ENCODE measurements around the gene GMPPA. TPM values are rescaled to one million over a fixed set of nuclear protein-coding genes. Genes with fewer than 3 reads are reported as not detected.

The GMPPA gene
- total and polyA plus RNA-seq, 9 of the 15 experiments (the other 6 are each of a cell fraction or from before 2014, with no cell fraction given) = 7.0 to 101 (median 66.7) TPM

DNA sequence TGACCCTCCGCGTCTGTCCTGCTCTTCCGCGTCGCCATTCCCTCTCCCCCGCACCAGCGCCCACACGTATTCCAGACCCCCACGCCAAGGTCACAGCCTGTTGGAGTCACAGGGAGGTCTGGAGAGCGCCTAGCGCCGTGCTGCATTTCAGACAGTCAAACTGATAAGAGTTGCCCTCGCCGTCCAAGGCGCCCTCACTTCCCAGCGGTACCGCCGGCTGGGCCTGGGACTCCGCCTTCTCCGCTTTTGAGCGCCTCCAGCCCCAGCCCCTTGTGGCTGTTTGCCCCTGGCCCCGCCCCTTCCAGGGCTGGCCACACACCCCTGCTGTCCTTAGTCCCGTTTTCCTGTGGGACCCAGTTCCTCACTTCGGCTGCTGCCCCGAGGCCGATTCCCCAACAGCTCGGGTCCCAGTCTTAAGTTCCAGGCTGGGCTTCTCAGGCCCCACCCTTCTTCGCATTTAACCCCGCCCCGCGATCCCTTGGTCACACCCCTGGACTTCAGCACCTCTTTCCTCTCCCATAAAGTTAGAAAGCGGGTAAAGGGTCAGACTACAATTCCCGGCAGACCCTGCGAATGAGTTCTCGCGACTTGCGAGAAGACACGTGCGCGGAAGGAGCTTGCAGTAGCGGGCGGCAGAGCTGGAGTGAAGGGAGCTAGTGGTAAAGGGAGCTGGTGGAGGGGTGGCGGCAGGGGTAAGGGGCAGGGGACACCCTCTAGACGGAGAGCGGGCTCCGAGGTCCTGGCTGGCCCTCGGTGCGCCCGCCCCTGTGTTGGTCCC, at the start of gene GMPPA (continued):
- TF ChIP-seq KLF10 (CRISPR knock-in tag; IDR thresholded peaks at IDR 0.05) (no peak), ATF1 (CRISPR knock-in tag; IDR thresholded peaks at IDR 0.05) (no peak), ATF1 (tag; IDR thresholded peaks at IDR 0.05) (peak; percentile 67), ZEB2 (IDR thresholded peaks at IDR 0.05) (no peak)

DNA sequence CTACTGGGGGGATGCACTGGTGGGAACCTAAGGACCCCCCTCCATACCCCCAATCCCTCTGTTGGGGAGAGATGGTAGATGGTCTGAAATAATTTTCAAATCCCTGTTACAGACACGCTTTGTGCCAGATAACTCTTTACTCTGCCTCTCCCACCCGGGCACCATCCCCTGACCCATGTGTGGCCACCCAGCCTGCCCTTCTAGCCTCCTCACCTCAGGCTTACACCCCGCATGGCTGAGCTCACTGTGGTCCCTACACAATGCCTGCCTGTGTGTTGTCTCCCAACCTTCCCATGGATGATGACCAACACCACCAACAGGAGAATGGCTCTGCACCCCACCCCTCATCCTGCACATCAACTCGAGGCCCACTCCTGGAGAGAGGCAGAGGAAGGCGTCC, 49.1 kb upstream of the GMPPA start:
- Histone ChIP-seq H2AFZ (ENCODE audit: low read depth, low read length) (no peak overlapping the region), H3K4me2 (ENCODE audit: insufficient read depth, low read length) (no peak overlapping the region), H4K20me1 (replicated peaks; ENCODE audit: control insufficient read depth, insufficient read depth, low read length) (no peaks in the 10 kb centered on the region), H3K9ac (ENCODE audit: insufficient read depth in 1 of 2, low read depth in 2 of 2, low read length in 2 of 2) (no peak overlapping the region), H3K79me2 (ENCODE audit: control insufficient read depth, insufficient read depth, low read length) (no peaks in the 10 kb centered on the region), H3K4me1 (replicated peaks in 1 of 2; ENCODE audit: control insufficient read depth in 2 of 2, insufficient read depth in 2 of 2, low read length in 2 of 2) (peaks cover 12 to 28% of the 10 kb centered on the region in 2 experiments; a peak in 4 of 5 replicates), H3K36me3 (ENCODE audit: control insufficient read depth, insufficient read depth, low read length) (no peaks in the 10 kb centered on the region), H3K9me1 (ENCODE audit: control insufficient read depth, insufficient read depth, low read length) (no peaks in the 10 kb centered on the region), H3K9me3 (replicated peaks; ENCODE audit: control insufficient read depth, insufficient read depth, low read depth, low read length) (no peaks in the 10 kb centered on the region), H3K27me3 (ENCODE audit: control insufficient read depth in 2 of 2, insufficient read depth in 2 of 2, low read length in 2 of 2) (no peaks in the 10 kb centered on the region), H3K4me3 (no peak overlapping the region), H3K27ac (ENCODE audit: extremely low read depth, low read depth, low read length) (no peak overlapping the region)
- intact Hi-C loops (cut with micrococcal nuclease) = no loop called here
- 5% methylated on average over 2 of the region's 5 CpGs for WGBS (ENCODE audit: insufficient coverage, low coverage, missing lambda C conversion rate)
- ChIA-PET POLR2A (interaction anchor here (1.2 kb wide), 1 partner anchor 12 kb away, joined by 3 read pairs; no protein-coding TSS in a partner anchor), CTCF (ENCODE audit: low intra/inter-chr PET ratio) (no interaction called here)
- in situ Hi-C loops (cut with MboI) = no loop called here
- ATAC-seq (no peak), DNase-seq (ENCODE audit: extremely low read depth in 1 of 4, low spot score in 3 of 4) (no peak), FAIRE-seq (no peak)
- no TSS peak for BruUV-seq (replicated peaks)
- TF ChIP-seq STAT5B (CRISPR knock-in tag; IDR thresholded peaks at IDR 0.05) (no peak), FOXP4 (CRISPR knock-in tag; IDR thresholded peaks at IDR 0.05; ENCODE audit: borderline replicate concordance) (no peak), EP300 (IDR thresholded peaks at IDR 0.05; ENCODE audit: low read length) (no peak), ZNF639 (CRISPR knock-in tag; conservative IDR thresholded peaks at IDR 0.05 in 1 of 2, IDR thresholded peaks at IDR 0.05 in 1 of 2) (no peak), ZNF707 (CRISPR knock-in tag; conservative IDR thresholded peaks at IDR 0.05) (no peak), HOXB6 (CRISPR knock-in tag; IDR thresholded peaks at IDR 0.05; ENCODE audit: borderline replicate concordance) (no peak), SMARCA4 (IDR thresholded peaks at IDR 0.05) (no peak), IRF2 (CRISPR knock-in tag; IDR thresholded peaks at IDR 0.05) (no peak), FOXJ3 (CRISPR knock-in tag; IDR thresholded peaks at IDR 0.05) (no peak), ZNF354B (CRISPR knock-in tag; IDR thresholded peaks at IDR 0.05) (no peak), TCF15 (CRISPR knock-in tag; IDR thresholded peaks at IDR 0.05) (no peak)

Measured in K562 (cell line).